IPS-15b (cell line): ENCODE results near the gene NET1.
A peak's percentile ranks its signal among the peaks of the same experiment; 100 is the strongest.

Experiments used
- H3K27me3 ChIP-seq: one replicate; pipeline ENCODE4 v1.6.1; 2013; ENCODE audit warnings: low read length; ENCODE audit not compliant: control insufficient read depth, insufficient read depth
- H3K36me3 ChIP-seq: one replicate; pipeline ENCODE4 v1.6.1; 2013; ENCODE audit warnings: low read length; ENCODE audit not compliant: control insufficient read depth, insufficient read depth
- H3K4me1 ChIP-seq: one replicate; pipeline ENCODE4 v1.6.1; 2013; ENCODE audit warnings: mild to moderate bottlenecking, low read length; ENCODE audit not compliant: control insufficient read depth, insufficient read depth
- H3K4me3 ChIP-seq: one replicate; pipeline ENCODE4 v1.5.1; 2013; ENCODE audit warnings: low read depth, low read length
- H3K9ac ChIP-seq: one replicate; pipeline ENCODE4 v1.6.1; 2013; ENCODE audit warnings: low read depth, mild to moderate bottlenecking, low read length
- H3K9me3 ChIP-seq: one replicate; pipeline ENCODE4 v1.6.1; 2013; ENCODE audit warnings: mild to moderate bottlenecking, low read length; ENCODE audit not compliant: control insufficient read depth, insufficient read depth

Gene NET1

DNA sequence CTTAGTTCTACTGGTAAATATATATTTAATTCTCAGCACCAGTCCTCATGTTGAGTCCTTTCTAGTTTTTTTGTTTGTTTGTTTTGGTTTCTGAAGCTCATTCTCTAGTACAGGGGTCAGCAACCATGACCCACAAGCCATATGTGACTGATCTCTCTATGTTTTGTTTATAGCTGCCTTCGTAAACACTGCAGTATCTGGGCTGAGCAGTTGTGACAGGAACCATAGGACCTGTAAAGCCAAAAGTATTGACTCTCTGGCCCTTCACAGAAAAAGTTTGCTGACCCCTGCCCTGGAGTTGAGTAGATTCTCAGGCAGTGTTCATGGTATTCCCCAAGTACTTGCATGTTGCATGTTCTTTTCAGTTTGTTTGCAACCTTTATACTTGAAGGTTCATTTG is 20.8 kb downstream of the NET1 start:
- Histone ChIP-seq H3K4me3 (no peak overlapping the region), H3K4me1 (peaks cover 5% of the 10 kb centered on the region), H3K9me3 (no peaks in the 10 kb centered on the region), H3K36me3 (peaks cover 2% of the 10 kb centered on the region), H3K27me3 (no peaks in the 10 kb centered on the region), H3K9ac (no peak overlapping the region)

DNA sequence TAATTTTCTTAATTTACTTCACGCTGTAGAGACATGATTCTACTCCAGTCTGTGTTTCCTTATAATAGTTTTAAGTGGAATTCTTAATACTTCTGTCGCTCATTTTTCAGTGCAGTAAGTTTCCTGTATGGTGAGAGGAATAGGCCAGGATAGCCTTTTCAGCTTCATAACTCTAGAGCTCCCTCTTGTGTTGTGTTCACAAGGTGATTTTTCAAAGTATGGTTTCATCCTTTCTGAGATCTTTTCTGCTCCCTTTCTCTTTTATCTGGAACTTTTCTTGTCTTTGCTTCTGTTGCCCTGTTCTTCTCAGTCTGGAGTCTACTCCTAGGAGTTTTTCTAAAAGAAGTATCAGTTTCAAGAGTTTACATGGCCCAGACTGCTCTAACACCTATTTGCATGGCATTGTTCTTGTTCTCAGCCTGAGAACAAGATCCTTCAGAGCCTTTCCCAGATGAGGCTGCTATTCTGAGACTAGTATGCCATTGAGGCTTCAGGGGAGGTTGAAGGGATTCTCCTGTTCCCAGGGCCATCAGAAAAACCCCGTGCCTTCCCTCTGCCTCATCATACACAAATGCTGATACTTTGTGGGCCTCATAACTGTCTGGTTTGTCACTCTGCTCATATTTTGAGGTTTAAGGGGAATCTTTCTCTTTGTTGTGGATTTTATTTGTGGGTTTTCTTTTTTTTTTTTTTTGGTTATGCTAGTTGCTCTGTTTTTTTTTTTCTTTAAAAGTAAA is 21.8 kb downstream of the NET1 start:
- Histone ChIP-seq H3K9me3 (no peaks in the 10 kb centered on the region), H3K4me3 (no peak overlapping the region), H3K4me1 (peaks cover 5% of the 10 kb centered on the region), H3K27me3 (no peaks in the 10 kb centered on the region), H3K36me3 (peaks cover 2% of the 10 kb centered on the region), H3K9ac (no peak overlapping the region)

GRCh38 chr10:5435328-5435727 is 23.0 kb downstream of the NET1 start:
- no peaks in the 10 kb centered on the region for H3K27me3 ChIP-seq
- H3K4me3 ChIP-seq, result no peak overlapping the region
- peaks cover 5% of the 10 kb centered on the region for H3K4me1 ChIP-seq
- no peak overlapping the region for H3K9ac ChIP-seq
- H3K36me3 ChIP-seq, result peaks cover 2% of the 10 kb centered on the region
- no peaks in the 10 kb centered on the region for H3K9me3 ChIP-seq

- Histone ChIP-seq H3K9me3 (no peaks in the 10 kb centered on the region), H3K9ac (no peak overlapping the region), H3K4me3 (no peak overlapping the region), H3K4me1 (peaks cover 2% of the 10 kb centered on the region), H3K36me3 (no peaks in the 10 kb centered on the region), H3K27me3 (no peaks in the 10 kb centered on the region)
Measured at GRCh38 chr10:5440206-5440605, 27.8 kb downstream of the NET1 start.

- no peak overlapping the region for H3K4me3 ChIP-seq
- H3K4me1 ChIP-seq, result peaks cover 4% of the 10 kb centered on the region
- H3K9me3 ChIP-seq, result no peaks in the 10 kb centered on the region
- no peaks in the 10 kb centered on the region for H3K27me3 ChIP-seq
- H3K9ac ChIP-seq, result no peak overlapping the region
- no peaks in the 10 kb centered on the region for H3K36me3 ChIP-seq
Measured at GRCh38 chr10:5441106-5441505, 28.7 kb downstream of the NET1 start.

DNA sequence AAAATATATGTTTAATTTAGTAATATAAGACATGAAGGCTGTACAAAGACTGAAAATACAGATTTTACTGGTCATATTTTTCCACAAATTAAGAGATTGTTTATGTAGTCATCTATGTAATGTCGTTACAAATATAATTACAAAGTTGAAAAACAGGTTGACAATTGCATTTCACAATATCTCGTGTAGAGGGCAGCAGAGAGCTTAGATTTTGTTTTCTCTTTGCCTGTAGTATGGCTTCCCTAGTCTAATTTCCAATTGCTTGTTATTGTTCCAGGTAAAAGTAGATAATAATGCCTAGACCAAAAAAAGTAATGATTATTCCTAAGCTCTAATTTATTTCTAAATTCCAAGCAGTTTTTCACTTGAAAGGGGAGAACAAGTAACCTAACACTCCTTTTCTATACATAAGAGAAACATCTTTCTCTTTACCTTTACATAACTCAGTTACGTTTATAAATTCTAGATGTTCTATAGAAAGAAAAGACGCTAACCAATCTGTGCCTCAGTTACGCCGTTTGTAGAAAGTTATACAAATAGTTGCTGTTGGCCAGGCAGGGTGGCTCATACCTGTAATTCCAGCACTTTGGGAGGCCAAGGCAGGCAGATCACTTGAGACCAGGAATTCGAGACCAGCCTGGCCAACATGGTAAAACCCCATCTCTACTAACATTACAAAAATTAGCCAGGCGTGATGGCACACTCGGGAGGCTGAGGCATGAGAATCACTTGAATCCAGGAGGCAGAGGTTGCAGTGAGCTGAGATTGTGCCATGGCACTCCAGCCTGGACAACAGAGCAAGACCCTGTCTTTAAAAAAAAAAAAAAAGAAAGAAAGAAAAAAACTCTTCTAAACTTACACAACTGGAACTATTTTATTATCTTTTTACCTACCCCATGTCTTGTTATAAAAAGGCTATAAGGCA is 30.0 kb downstream of the NET1 start:
- no peaks in the 10 kb centered on the region for H3K36me3 ChIP-seq
- H3K4me1 ChIP-seq, result peaks cover 6% of the 10 kb centered on the region
- no peaks in the 10 kb centered on the region for H3K27me3 ChIP-seq
- H3K9me3 ChIP-seq, result no peaks in the 10 kb centered on the region
- no peak overlapping the region for H3K4me3 ChIP-seq
- H3K9ac ChIP-seq, result no peak overlapping the region

DNA sequence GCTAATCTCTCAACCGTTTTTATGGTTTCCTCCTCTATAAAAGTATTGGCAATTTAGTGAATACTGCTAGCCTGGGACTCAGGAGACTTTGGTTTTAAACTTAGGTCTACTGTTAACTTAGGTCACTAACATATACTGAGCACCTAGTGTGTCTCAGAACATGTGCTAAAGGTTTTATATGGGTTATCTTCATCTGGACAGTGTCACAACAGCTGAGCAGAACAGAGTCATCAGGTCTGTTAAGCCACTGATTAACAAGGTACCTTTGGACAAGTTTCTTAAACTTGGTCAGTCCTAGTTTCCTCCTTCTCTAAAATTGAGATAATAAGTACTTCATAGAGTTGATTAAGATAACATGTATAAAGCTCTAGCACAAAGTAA is 30.6 kb downstream of the NET1 start:
- no peak overlapping the region for H3K4me3 ChIP-seq
- H3K36me3 ChIP-seq, result no peaks in the 10 kb centered on the region
- H3K27me3 ChIP-seq, result no peaks in the 10 kb centered on the region
- no peaks in the 10 kb centered on the region for H3K9me3 ChIP-seq
- H3K9ac ChIP-seq, result no peak overlapping the region
- peaks cover 6% of the 10 kb centered on the region for H3K4me1 ChIP-seq

- Histone ChIP-seq H3K27me3 (no peaks in the 10 kb centered on the region), H3K9ac (no peak overlapping the region), H3K4me1 (peaks cover 10% of the 10 kb centered on the region), H3K9me3 (no peaks in the 10 kb centered on the region), H3K36me3 (no peaks in the 10 kb centered on the region), H3K4me3 (no peak overlapping the region)
Measured at GRCh38 chr10:5443429-5443828, 31.1 kb downstream of the NET1 start.

DNA sequence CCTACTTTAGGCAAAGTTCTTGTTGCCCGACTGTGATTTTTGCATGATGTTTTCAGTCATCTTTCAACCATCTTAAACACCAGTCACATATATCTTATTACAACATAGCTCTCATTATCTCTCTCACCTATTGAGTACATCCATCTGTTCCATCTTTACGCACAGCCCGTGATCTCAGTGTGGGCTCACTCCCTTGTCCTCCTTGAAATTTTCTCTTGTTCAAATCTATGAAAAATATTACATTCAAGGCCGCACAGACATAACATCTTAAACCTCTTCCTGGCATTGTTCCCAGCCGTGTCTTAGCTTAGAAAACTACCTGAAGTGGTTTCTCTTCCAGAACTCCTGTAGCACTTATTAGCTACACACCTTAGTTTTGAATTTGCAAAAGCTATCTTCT is 32.6 kb downstream of the NET1 start:
- no peaks in the 10 kb centered on the region for H3K9me3 ChIP-seq
- H3K4me3 ChIP-seq, result no peak overlapping the region
- H3K4me1 ChIP-seq, result peaks cover 15% of the 10 kb centered on the region
- H3K27me3 ChIP-seq, result no peaks in the 10 kb centered on the region
- H3K9ac ChIP-seq, result no peak overlapping the region
- no peaks in the 10 kb centered on the region for H3K36me3 ChIP-seq

- peaks cover 15% of the 10 kb centered on the region for H3K4me1 ChIP-seq
- H3K9ac ChIP-seq, result peak overlapping the region; percentile 81
- H3K4me3 ChIP-seq, result peak overlapping the region; percentile 66
- H3K27me3 ChIP-seq, result no peaks in the 10 kb centered on the region
- H3K9me3 ChIP-seq, result no peaks in the 10 kb centered on the region
- H3K36me3 ChIP-seq, result no peaks in the 10 kb centered on the region
Measured at GRCh38 chr10:5446390-5446926, 34.1 kb downstream of the NET1 start.

DNA sequence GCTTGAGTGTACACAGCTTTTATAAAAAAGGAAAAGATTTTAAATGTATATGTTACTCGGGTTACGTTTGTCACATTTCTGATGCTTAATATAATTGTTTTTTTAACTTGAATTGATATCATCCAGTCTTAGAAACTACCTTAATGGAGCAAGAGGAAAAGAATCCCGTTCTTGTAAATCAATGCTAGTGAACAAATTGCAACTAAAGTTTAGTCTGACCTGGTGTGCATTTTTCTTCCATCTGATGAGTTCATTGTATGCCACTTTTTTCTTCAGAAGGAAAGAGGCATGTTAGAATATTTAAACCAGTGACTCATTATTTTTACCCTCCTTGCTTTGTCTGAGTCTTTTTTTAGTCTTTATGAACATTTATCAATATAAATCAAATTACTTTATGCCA is 34.7 kb downstream of the NET1 start:
- Histone ChIP-seq H3K9ac (peak overlapping the region; percentile 81), H3K36me3 (no peaks in the 10 kb centered on the region), H3K4me1 (peaks cover 15% of the 10 kb centered on the region), H3K9me3 (no peaks in the 10 kb centered on the region), H3K27me3 (no peaks in the 10 kb centered on the region), H3K4me3 (peak overlapping the region; percentile 66)
